DND-41 (cell line): ENCODE data around the gene CXCL8.

Experiments
- EZH2 ChIP-seq: IDR thresholded peaks from 3 replicates; pipeline ENCODE4 v1.6.1; 2012; ENCODE audit warnings: borderline replicate concordance, low read depth, mild to moderate bottlenecking, moderate library complexity, low read length, inconsistent platforms; ENCODE audit not compliant: severe bottlenecking
- TF ChIP-seq, protein P1 (sequence below): IDR thresholded peaks from 2 replicates; pipeline ENCODE4 v1.5.1; 2012; ENCODE audit warnings: borderline replicate concordance, low read length, moderate library complexity, mild to moderate bottlenecking; ENCODE audit not compliant: poor library complexity, severe bottlenecking; ENCODE audit errors: extremely low read depth

GRCh38 chr4:73707918-73708577 is 32.3 kb upstream of the CXCL8 start:
- TF ChIP-seq, protein P1, sequence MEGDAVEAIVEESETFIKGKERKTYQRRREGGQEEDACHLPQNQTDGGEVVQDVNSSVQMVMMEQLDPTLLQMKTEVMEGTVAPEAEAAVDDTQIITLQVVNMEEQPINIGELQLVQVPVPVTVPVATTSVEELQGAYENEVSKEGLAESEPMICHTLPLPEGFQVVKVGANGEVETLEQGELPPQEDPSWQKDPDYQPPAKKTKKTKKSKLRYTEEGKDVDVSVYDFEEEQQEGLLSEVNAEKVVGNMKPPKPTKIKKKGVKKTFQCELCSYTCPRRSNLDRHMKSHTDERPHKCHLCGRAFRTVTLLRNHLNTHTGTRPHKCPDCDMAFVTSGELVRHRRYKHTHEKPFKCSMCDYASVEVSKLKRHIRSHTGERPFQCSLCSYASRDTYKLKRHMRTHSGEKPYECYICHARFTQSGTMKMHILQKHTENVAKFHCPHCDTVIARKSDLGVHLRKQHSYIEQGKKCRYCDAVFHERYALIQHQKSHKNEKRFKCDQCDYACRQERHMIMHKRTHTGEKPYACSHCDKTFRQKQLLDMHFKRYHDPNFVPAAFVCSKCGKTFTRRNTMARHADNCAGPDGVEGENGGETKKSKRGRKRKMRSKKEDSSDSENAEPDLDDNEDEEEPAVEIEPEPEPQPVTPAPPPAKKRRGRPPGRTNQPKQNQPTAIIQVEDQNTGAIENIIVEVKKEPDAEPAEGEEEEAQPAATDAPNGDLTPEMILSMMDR: no peak
- TF ChIP-seq EZH2: no peak
